GM19043 (cell line): ENCODE data around the gene INTS6.

Experiments
- ATAC-seq: cut with Tn5 transposase; IDR thresholded peaks from one replicate; pipeline ENCODE4 v1.9.1; 2021; ENCODE audit warnings: low read depth; ENCODE audit not compliant: unreplicated experiment

Gene INTS6

GRCh38 chr13:51324714-51325420, 128.0 kb downstream of the INTS6 start:
- ATAC-seq, result no peak

GRCh38 chr13:51323824-51324511, 128.9 kb downstream of the INTS6 start:
- no peak for ATAC-seq

GRCh38 chr13:51322826-51323225, 130.0 kb downstream of the INTS6 start:
- no peak for ATAC-seq

- ATAC-seq, result no peak
Measured at GRCh38 chr13:51321836-51322235, 131.0 kb downstream of the INTS6 start.

GRCh38 chr13:51318876-51319275, 134.0 kb downstream of the INTS6 start:
- ATAC-seq, result no peak

- ATAC-seq, result no peak
Measured at GRCh38 chr13:51318015-51318414, 134.8 kb downstream of the INTS6 start.

GRCh38 chr13:51317262-51317661, 135.6 kb downstream of the INTS6 start:
- no peak for ATAC-seq

- ATAC-seq, result no peak
Measured at GRCh38 chr13:51313619-51314018, 139.2 kb downstream of the INTS6 start.

- no peak for ATAC-seq
Measured at GRCh38 chr13:51311957-51312520, 140.8 kb downstream of the INTS6 start.
